HL-60 (cell line): ENCODE results near the gene CNIH2.

Source experiments
- GABPA ChIP-seq: IDR thresholded peaks from 2 replicates; pipeline ENCODE4 v1.6.1; 2012; ENCODE audit warnings: low read depth
- POLR2AphosphoS5 ChIP-seq: IDR thresholded peaks from 2 replicates; pipeline ENCODE4 v1.6.1; 2012; ENCODE audit warnings: low read depth
- TF ChIP-seq, protein P1 (sequence below): IDR thresholded peaks from one replicate; pipeline ENCODE4 v1.5.1; 2011; ENCODE audit warnings: low read length, control low read depth, inconsistent platforms; ENCODE audit not compliant: insufficient read depth
- TF ChIP-seq, protein P2 (sequence below): IDR thresholded peaks from 2 replicates; pipeline ENCODE4 v1.6.1; 2012; ENCODE audit warnings: low read depth; ENCODE audit not compliant: insufficient replicate concordance

DNA sequence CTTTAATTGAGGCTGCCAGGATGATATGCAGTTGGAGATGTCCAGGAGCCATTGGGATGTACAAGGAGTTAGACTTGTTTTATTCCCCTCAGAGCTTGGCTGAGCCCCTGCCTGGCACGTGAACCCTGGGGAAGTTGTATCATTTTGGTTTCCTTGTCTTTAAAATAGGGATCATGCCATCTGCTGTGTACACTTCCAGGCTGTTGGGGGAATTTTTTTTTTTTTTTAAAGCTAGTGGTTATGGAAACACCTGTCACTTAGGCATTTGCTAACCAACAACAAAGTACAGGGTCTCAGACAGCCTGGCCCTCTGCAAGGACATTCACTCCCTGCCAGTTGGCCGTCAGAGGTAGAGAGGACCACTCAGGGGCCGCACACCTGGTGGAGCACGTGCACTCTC is 18.0 kb upstream of the CNIH2 start:
- TF ChIP-seq, protein P1, sequence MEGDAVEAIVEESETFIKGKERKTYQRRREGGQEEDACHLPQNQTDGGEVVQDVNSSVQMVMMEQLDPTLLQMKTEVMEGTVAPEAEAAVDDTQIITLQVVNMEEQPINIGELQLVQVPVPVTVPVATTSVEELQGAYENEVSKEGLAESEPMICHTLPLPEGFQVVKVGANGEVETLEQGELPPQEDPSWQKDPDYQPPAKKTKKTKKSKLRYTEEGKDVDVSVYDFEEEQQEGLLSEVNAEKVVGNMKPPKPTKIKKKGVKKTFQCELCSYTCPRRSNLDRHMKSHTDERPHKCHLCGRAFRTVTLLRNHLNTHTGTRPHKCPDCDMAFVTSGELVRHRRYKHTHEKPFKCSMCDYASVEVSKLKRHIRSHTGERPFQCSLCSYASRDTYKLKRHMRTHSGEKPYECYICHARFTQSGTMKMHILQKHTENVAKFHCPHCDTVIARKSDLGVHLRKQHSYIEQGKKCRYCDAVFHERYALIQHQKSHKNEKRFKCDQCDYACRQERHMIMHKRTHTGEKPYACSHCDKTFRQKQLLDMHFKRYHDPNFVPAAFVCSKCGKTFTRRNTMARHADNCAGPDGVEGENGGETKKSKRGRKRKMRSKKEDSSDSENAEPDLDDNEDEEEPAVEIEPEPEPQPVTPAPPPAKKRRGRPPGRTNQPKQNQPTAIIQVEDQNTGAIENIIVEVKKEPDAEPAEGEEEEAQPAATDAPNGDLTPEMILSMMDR: no peak
- TF ChIP-seq POLR2AphosphoS5: no peak
- TF ChIP-seq, protein P2, sequence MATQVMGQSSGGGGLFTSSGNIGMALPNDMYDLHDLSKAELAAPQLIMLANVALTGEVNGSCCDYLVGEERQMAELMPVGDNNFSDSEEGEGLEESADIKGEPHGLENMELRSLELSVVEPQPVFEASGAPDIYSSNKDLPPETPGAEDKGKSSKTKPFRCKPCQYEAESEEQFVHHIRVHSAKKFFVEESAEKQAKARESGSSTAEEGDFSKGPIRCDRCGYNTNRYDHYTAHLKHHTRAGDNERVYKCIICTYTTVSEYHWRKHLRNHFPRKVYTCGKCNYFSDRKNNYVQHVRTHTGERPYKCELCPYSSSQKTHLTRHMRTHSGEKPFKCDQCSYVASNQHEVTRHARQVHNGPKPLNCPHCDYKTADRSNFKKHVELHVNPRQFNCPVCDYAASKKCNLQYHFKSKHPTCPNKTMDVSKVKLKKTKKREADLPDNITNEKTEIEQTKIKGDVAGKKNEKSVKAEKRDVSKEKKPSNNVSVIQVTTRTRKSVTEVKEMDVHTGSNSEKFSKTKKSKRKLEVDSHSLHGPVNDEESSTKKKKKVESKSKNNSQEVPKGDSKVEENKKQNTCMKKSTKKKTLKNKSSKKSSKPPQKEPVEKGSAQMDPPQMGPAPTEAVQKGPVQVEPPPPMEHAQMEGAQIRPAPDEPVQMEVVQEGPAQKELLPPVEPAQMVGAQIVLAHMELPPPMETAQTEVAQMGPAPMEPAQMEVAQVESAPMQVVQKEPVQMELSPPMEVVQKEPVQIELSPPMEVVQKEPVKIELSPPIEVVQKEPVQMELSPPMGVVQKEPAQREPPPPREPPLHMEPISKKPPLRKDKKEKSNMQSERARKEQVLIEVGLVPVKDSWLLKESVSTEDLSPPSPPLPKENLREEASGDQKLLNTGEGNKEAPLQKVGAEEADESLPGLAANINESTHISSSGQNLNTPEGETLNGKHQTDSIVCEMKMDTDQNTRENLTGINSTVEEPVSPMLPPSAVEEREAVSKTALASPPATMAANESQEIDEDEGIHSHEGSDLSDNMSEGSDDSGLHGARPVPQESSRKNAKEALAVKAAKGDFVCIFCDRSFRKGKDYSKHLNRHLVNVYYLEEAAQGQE: no peak
- TF ChIP-seq GABPA: no peak
